ENCODE data around the gene GAS5.

DNA sequence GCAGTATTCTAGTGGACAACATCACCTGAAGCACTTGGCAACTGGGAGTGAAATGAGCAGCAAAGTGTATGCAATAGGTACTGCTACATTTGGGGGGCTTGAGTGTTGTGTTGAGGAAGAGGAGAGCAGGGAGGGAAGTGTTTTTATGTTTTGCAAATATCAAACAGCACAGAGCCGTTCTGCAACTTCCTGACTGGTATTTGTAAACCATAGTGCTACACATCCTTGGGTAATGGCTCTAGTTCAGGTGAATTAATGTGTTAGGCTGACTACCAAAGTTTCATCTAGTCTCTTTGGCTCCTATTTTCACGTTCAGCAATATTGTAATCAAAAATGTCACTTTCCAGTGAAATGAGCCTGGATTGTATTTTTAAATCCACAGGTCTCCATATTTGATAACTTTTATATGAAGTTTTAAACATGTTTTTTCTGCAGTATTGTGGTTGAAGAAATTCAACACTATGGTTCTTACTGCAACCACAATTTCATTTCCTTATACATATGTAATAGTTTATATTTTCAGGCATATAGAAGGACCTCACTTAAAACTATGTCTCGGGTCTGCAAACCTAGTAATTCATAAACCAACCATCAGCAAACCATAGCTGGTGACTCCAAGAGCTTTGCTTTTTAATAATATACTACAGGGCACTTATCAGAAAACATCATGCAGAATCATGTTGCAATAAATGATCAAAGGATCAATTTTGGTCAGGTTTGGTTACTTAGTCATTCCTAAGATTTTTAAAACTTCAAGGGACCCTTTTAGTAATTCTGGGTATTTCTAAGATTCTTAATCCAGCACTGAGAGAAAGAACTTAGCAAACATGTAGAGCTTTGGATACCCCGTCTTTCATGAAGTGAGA is 19.2 kb upstream of the GAS5 start:
- TF ChIP-seq EZH2phosphoT487 (IDR thresholded peaks at IDR 0.05; ENCODE audit: borderline replicate concordance, low read depth, low read length) = no peak
- TF ChIP-seq, protein P1, sequence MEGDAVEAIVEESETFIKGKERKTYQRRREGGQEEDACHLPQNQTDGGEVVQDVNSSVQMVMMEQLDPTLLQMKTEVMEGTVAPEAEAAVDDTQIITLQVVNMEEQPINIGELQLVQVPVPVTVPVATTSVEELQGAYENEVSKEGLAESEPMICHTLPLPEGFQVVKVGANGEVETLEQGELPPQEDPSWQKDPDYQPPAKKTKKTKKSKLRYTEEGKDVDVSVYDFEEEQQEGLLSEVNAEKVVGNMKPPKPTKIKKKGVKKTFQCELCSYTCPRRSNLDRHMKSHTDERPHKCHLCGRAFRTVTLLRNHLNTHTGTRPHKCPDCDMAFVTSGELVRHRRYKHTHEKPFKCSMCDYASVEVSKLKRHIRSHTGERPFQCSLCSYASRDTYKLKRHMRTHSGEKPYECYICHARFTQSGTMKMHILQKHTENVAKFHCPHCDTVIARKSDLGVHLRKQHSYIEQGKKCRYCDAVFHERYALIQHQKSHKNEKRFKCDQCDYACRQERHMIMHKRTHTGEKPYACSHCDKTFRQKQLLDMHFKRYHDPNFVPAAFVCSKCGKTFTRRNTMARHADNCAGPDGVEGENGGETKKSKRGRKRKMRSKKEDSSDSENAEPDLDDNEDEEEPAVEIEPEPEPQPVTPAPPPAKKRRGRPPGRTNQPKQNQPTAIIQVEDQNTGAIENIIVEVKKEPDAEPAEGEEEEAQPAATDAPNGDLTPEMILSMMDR (conservative IDR thresholded peaks at IDR 0.05; ENCODE audit: low read length) = no peak
